ENCODE measurements around the gene FBXO42. TPM values are rescaled to one million over a fixed set of nuclear protein-coding genes. Genes with fewer than 3 reads are reported as not detected.

FBXO42 gene
- total and polyA plus RNA-seq, 2 of the 8 experiments (the other 6 are each of a cell fraction or from before 2014, with no cell fraction given): 15.1 to 17.0 TPM

DNA sequence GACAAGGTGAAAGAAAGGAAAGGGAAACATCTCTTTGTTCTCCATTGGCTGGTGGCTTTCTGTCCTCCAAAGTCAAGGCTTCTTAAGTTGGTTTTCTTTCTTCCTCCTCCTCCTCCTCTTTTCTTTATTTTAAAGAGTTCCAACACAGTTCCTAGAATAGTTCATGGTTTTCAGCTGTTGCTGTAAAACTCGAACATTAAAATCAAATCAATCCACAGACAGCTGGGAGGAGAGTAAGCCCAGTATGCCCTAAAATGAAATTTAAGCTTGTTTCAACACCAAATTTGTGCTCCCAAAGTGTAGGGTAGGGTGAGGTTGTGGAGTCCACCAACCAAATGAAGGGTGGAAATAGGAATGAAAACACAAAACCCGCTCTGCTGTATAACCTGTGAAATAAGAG is 104.8 kb downstream of the FBXO42 start:
- Histone ChIP-seq H3K4ac (replicated peaks; ENCODE audit: insufficient read length, low read depth, low read length) (no peak overlapping the region), H3K23me2 (ENCODE audit: low read depth, low read length) (no peaks in the 10 kb centered on the region), H2AFZ (ENCODE audit: low read length) (no peak overlapping the region), H2AK5ac (ENCODE audit: low read depth, low read length) (no peak overlapping the region), H2BK12ac (ENCODE audit: low read depth, low read length) (no peak overlapping the region), H4K5ac (ENCODE audit: insufficient read length, low read depth, low read length) (no peak overlapping the region), H3K4me2 (ENCODE audit: insufficient read depth in 1 of 2, low read depth in 2 of 2, low read length in 2 of 2) (no peak overlapping the region), H3K23ac (ENCODE audit: insufficient read length) (no peak overlapping the region), H3K56ac (replicated peaks; ENCODE audit: insufficient read length, low read depth, low read length) (no peak overlapping the region), H3K4me3 (ENCODE audit: extremely low read depth in 1 of 4, insufficient read depth in 2 of 4, low read depth in 3 of 4, low read length in 4 of 4) (no peak overlapping the region), H4K20me1 (replicated peaks in 1 of 2; ENCODE audit: control insufficient read depth in 1 of 2, insufficient read depth in 2 of 2, low read length in 2 of 2) (peaks cover 3 to 5% of the 10 kb centered on the region in 2 experiments), H2BK5ac (ENCODE audit: low read depth, low read length) (no peak overlapping the region), H2BK120ac (replicated peaks; ENCODE audit: low read depth, low read length) (no peak overlapping the region), H3K27ac (ENCODE audit: low read depth, low read length) (no peak overlapping the region), H4K8ac (ENCODE audit: extremely low read depth, insufficient read depth, low read length) (no peak overlapping the region), H4K91ac (replicated peaks; ENCODE audit: insufficient read length, low read length) (no peak overlapping the region), H3K36me3 (ENCODE audit: control insufficient read depth in 2 of 4, insufficient read depth in 4 of 4, low read length in 3 of 4) (peaks cover 2 to 18% (median 14%) of the 10 kb centered on the region in 4 experiments; a peak in 6 of 8 replicates), H3K14ac (ENCODE audit: insufficient read length) (no peak overlapping the region), H3K4me1 (replicated peaks in 1 of 4; ENCODE audit: control insufficient read depth in 3 of 4, insufficient read depth in 4 of 4, low read length in 3 of 4) (0 out of 7 replicates have a peak, but pooled peaks cover 0 to 3% (median 0%) of the 10 kb centered on the region in 4 experiments), H3K18ac (ENCODE audit: extremely low read depth, low read length) (no peak overlapping the region), H2BK15ac (ENCODE audit: low read length) (no peak overlapping the region), H3K79me2 (ENCODE audit: control insufficient read depth in 1 of 2, insufficient read depth in 2 of 2, low read length in 2 of 2) (no peaks in the 10 kb centered on the region), H2BK20ac (ENCODE audit: low read length) (no peak overlapping the region), H3K79me1 (ENCODE audit: low read depth, low read length) (no peaks in the 10 kb centered on the region), H3K9ac (replicated peaks in 1 of 4; ENCODE audit: extremely low read depth in 1 of 4, low read depth in 3 of 4, low read length in 3 of 4) (no peak overlapping the region), H3K27me3 (replicated peaks in 1 of 4; ENCODE audit: control insufficient read depth in 3 of 4, extremely low read depth in 1 of 4, insufficient read depth in 3 of 4, low read length in 3 of 4) (no peaks in the 10 kb centered on the region), H3K9me3 (ENCODE audit: insufficient read depth in 2 of 2, low read depth in 1 of 2, low read length in 1 of 2) (no peaks in the 10 kb centered on the region)
- DNase-seq (ENCODE audit: low read depth in 1 of 2, low spot score in 2 of 2): no peak
- 88% methylated on average over 2 of the region's 2 CpGs; no CpG with 5 or more reads in 1 of the 2 experiments for WGBS, 2 experiments (ENCODE audit: extremely low coverage in 1 of 2, insufficient coverage in 1 of 2, insufficient read length in 1 of 2, insufficient replicate concordance in 2 of 2, low coverage in 1 of 2, low lambda C conversion rate in 2 of 2, missing lambda C conversion rate in 1 of 2)
- ChIA-PET POLR2A (ENCODE audit: partially characterized antibody) (interaction anchor here (0.9 to 1.3 kb wide), 2 partner anchors 21 to 35 kb away, joined by 3 to 5 read pairs; partner anchors contain the start of gene ARHGEF19), CTCF (ENCODE audit: partially characterized antibody) (interaction anchor here (0.7 to 9.0 kb wide), 7 partner anchors 9 to 169 kb away, joined by 3 to 106 read pairs (median 7); partner anchors contain the start of gene CPLANE2)
- TF ChIP-seq PHF8 (conservative IDR thresholded peaks at IDR 0.05; ENCODE audit: low read depth, low read length) (no peak), TBP (IDR thresholded peaks at IDR 0.05; ENCODE audit: low read depth, low read length) (no peak), ATF3 (IDR thresholded peaks at IDR 0.05; ENCODE audit: insufficient read depth, low read depth, low read length) (no peak), TAF1 (IDR thresholded peaks at IDR 0.05; ENCODE audit: low read depth, low read length) (no peak), SIX5 (IDR thresholded peaks at IDR 0.05; ENCODE audit: low read depth, low read length) (no peak)
- TF ChIP-seq, protein P1, sequence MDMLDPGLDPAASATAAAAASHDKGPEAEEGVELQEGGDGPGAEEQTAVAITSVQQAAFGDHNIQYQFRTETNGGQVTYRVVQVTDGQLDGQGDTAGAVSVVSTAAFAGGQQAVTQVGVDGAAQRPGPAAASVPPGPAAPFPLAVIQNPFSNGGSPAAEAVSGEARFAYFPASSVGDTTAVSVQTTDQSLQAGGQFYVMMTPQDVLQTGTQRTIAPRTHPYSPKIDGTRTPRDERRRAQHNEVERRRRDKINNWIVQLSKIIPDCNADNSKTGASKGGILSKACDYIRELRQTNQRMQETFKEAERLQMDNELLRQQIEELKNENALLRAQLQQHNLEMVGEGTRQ (IDR thresholded peaks at IDR 0.05; ENCODE audit: low read length): no peak
- no peak for FAIRE-seq
